SK-N-SH (cell line): Measurements from ENCODE around the gene PPP1R17. TPM values are rescaled to one million over a fixed set of nuclear protein-coding genes. Genes with fewer than 3 reads are reported as not detected.

Experiments used
- CTCF ChIA-PET: fragments of 300-600, 350-600 bp; formaldehyde crosslinking; extraction: SDS; loops from one replicate; lab custom pipeline; 2021; lab: Yijun Ruan, JAX
- POLR2A ChIA-PET: fragments of 350-600 bp; sonication (Branson Sonifier 250); formaldehyde crosslinking; extraction: SDS; loops from one replicate; lab custom pipeline; 2020; ENCODE audit warnings: antibody characterized with exemption, inconsistent platforms; lab: Yijun Ruan, JAX
- DNase-seq: peaks from one replicate; pipeline ENCODE4 v3.0.0; 2012
- H2AFZ ChIP-seq: fragments of 200-600 bp; sonication (generic); 2 replicates; pipeline ENCODE4 v1.8.1; 2016; ENCODE audit warnings: antibody characterized with exemption, mild to moderate bottlenecking, low read depth
- H3F3A ChIP-seq: fragments of 200-600 bp; sonication (generic); replicated peaks from 2 replicates; pipeline ENCODE3; 2016; ENCODE audit warnings: antibody characterized with exemption, mild to moderate bottlenecking; ENCODE audit not compliant: insufficient read depth
- H3K27ac ChIP-seq, 2 experiments: fragments of 200-500 bp in 1 of 2; fragments of 200-600 bp in 1 of 2; sonication (Bioruptor generic) in 1 of 2; sonication (generic), shearing (Covaris generic) in 1 of 2; 2 replicates each; pipeline versions ENCODE4 v1.5.1 to v1.6.1; 2014 to 2016; ENCODE audit warnings: low read depth in 2 of 2, inconsistent platforms in 1 of 2, low read length in 1 of 2, mild to moderate bottlenecking in 1 of 2, mixed read lengths in 1 of 2
- H3K27me3 ChIP-seq: fragments of 200-600 bp; sonication (generic), shearing (Covaris generic); 2 replicates; pipeline ENCODE4 v1.6.1; 2016; ENCODE audit warnings: mixed run types; ENCODE audit not compliant: insufficient read depth
- H3K36me3 ChIP-seq, 2 experiments: fragments of 200-500 bp in 1 of 2; fragments of 200-600 bp in 1 of 2; sonication (Bioruptor generic) in 1 of 2; sonication (generic) in 1 of 2; replicated peaks in 1 of 2; 2 replicates each; pipeline versions ENCODE3 to v1.5.1; 2014 to 2016; ENCODE audit warnings: low read length in 1 of 2, mild to moderate bottlenecking in 1 of 2; ENCODE audit not compliant: insufficient read depth in 2 of 2, control insufficient read depth in 1 of 2
- H3K4me1 ChIP-seq, 2 experiments: fragments of 200-500 bp in 1 of 2; fragments of 200-600 bp in 1 of 2; sonication (Bioruptor generic) in 1 of 2; sonication (generic), shearing (Covaris generic) in 1 of 2; 2 replicates each; pipeline versions ENCODE4 v1.5.1 to v1.6.1; 2014 to 2016; ENCODE audit warnings: low read depth in 1 of 2, low read length in 1 of 2, mixed run types in 1 of 2; ENCODE audit not compliant: insufficient read depth in 2 of 2, control insufficient read depth in 1 of 2
- H3K4me2 ChIP-seq: fragments of 200-600 bp; sonication (generic), shearing (Covaris generic); 2 replicates; pipeline ENCODE4 v1.6.1; 2017; ENCODE audit warnings: mixed run types
- H3K4me3 ChIP-seq, 2 experiments: fragments of 200-500 bp in 1 of 2; fragments of 200-600 bp in 1 of 2; sonication (Bioruptor generic) in 1 of 2; sonication (generic), shearing (Covaris generic) in 1 of 2; 2 replicates each; pipeline versions ENCODE4 v1.5.1 to v1.8.1; 2014 to 2016; ENCODE audit warnings: low read depth in 2 of 2, inconsistent platforms in 1 of 2, low read length in 1 of 2, mild to moderate bottlenecking in 1 of 2, mixed read lengths in 1 of 2, moderate library complexity in 1 of 2
- H3K79me2 ChIP-seq: fragments of 200-600 bp; sonication (generic); 2 replicates; pipeline ENCODE4 v1.8.1; 2017; ENCODE audit warnings: mild to moderate bottlenecking; ENCODE audit not compliant: insufficient read depth
- H3K9ac ChIP-seq: fragments of 200-600 bp; sonication (generic); 2 replicates; pipeline ENCODE4 v1.6.1; 2017; ENCODE audit warnings: mixed run types
- H3K9me2 ChIP-seq: fragments of 200-600 bp; sonication (generic); 2 replicates; pipeline ENCODE4 v1.6.1; 2017; ENCODE audit warnings: mixed run types
- H3K9me3 ChIP-seq: fragments of 200-600 bp; sonication (generic); 2 replicates; pipeline ENCODE4 v1.6.1; 2017; ENCODE audit warnings: mixed run types, mild to moderate bottlenecking, moderate library complexity
- H4K20me1 ChIP-seq: fragments of 200-600 bp; sonication (generic); 2 replicates; pipeline ENCODE4 v1.6.1; 2017; ENCODE audit warnings: mild to moderate bottlenecking, mixed run types; ENCODE audit not compliant: insufficient read depth
- ELF1 ChIP-seq: IDR thresholded peaks from 2 replicates; pipeline ENCODE4 v1.4.0; 2012
- EP300 ChIP-seq, 2 experiments: IDR thresholded peaks; 2 replicates each; pipeline versions ENCODE4 v1.4.0 to v1.6.1; 2012; ENCODE audit warnings: borderline replicate concordance in 1 of 2, low read depth in 1 of 2, low read length in 1 of 2
- EZH2phosphoT487 ChIP-seq: fragments of 200-600 bp; sonication (generic); IDR thresholded peaks from 2 replicates; pipeline ENCODE4 v1.6.1; 2017; ENCODE audit warnings: low read depth, mixed run types, mild to moderate bottlenecking, antibody characterized with exemption, moderate library complexity, borderline replicate concordance
- FOXJ3 ChIP-seq: sonication (generic); formaldehyde crosslinking; IDR thresholded peaks from 2 replicates; pipeline ENCODE4 v1.5.1; 2020; ENCODE audit warnings: mild to moderate bottlenecking, missing genetic modification reagents
- GABPA ChIP-seq: IDR thresholded peaks from 2 replicates; pipeline ENCODE4 v1.4.0; 2012; ENCODE audit warnings: low read depth, mild to moderate bottlenecking
- IRF3 ChIP-seq: fragments of 150-350 bp; IDR thresholded peaks from 2 replicates; pipeline ENCODE4 v1.6.1; 2016; ENCODE audit warnings: mild to moderate bottlenecking, low read depth, low read length
- JUND ChIP-seq: IDR thresholded peaks from 2 replicates; pipeline ENCODE4 v1.4.0; 2012
- NRF1 ChIP-seq: IDR thresholded peaks from 2 replicates; pipeline ENCODE4 v1.6.1; 2012; ENCODE audit warnings: low read depth, mild to moderate bottlenecking, low read length
- RAD21 ChIP-seq: IDR thresholded peaks from 2 replicates; pipeline ENCODE4 v1.6.1; 2012; ENCODE audit warnings: mild to moderate bottlenecking, low read length
- RCOR1 ChIP-seq: fragments of 150-350 bp; IDR thresholded peaks from 2 replicates; pipeline ENCODE4 v1.6.1; 2017; ENCODE audit warnings: antibody characterized with exemption, low read length
- RXRA ChIP-seq: IDR thresholded peaks from 2 replicates; pipeline ENCODE4 v1.4.0; 2012; ENCODE audit warnings: low read depth, mild to moderate bottlenecking, borderline replicate concordance
- TAF1 ChIP-seq: IDR thresholded peaks from 2 replicates; pipeline ENCODE4 v1.6.1; 2012; ENCODE audit warnings: low read depth, mild to moderate bottlenecking, low read length, moderate library complexity, borderline replicate concordance
- TCF12 ChIP-seq: IDR thresholded peaks from 2 replicates; pipeline ENCODE4 v1.4.0; 2012
- TEAD4 ChIP-seq: IDR thresholded peaks from 2 replicates; pipeline ENCODE4 v1.4.0; 2012; ENCODE audit warnings: mild to moderate bottlenecking, borderline replicate concordance; ENCODE audit not compliant: insufficient read depth
- USF2 ChIP-seq: fragments of 150-350 bp; IDR thresholded peaks from 2 replicates; pipeline ENCODE4 v1.6.1; 2017; ENCODE audit warnings: antibody characterized with exemption, low read length, low read depth, borderline replicate concordance
- YY1 ChIP-seq: IDR thresholded peaks from 2 replicates; pipeline ENCODE4 v1.4.0; 2012; ENCODE audit warnings: low read depth, mild to moderate bottlenecking
- ZBTB33 ChIP-seq: IDR thresholded peaks from 2 replicates; pipeline ENCODE4 v1.4.0; 2012; ENCODE audit warnings: low read depth, borderline replicate concordance
- WGBS: methylation state at CpG from one replicate; pipeline ENCODE4 v1.1.6; 2017; ENCODE audit warnings: low lambda C conversion rate; 5-methylcytosine and 5-hydroxymethylcytosine counted together
- polyA plus RNA-seq, 3 experiments: library from polyadenylated mRNA; depleted of rRNA; stranded (reverse); fragments of >200 nt; gene quantifications; 2 replicates each; pipeline ENCODE4 v1.2.3, GENCODE V29; 2012
- TF ChIP-seq, protein P1 (sequence below): fragments of 200-600 bp; sonication (generic); IDR thresholded peaks from 2 replicates; pipeline ENCODE4 v1.6.1; 2017; ENCODE audit warnings: antibody characterized with exemption, mild to moderate bottlenecking, moderate library complexity
- TF ChIP-seq, protein P2 (sequence below): IDR thresholded peaks from 2 replicates; pipeline ENCODE4; 2012
- TF ChIP-seq, protein P3 (sequence below): IDR thresholded peaks from 2 replicates; pipeline ENCODE4 v1.4.0; 2012; ENCODE audit warnings: low read depth

The PPP1R17 gene
- polyA plus RNA-seq, 1 of the 3 experiments (the other 2 are of a cell fraction) = not detected

GRCh38 chr7:31683445-31684225 lies 3.4 kb upstream of the PPP1R17 start:
- POLR2A ChIA-PET = no interaction called here
- H3K9ac ChIP-seq = no peak overlapping the region
- H3K36me3 ChIP-seq = no peaks in the 10 kb centered on the region
- H3K9me2 ChIP-seq = no peaks in the 10 kb centered on the region
- under 1% methylated on average over 5 of the region's 5 CpGs for WGBS
- H3K79me2 ChIP-seq = no peaks in the 10 kb centered on the region
- no peaks in the 10 kb centered on the region for H4K20me1 ChIP-seq
- DNase-seq = no peak
- H3F3A ChIP-seq = no peaks in the 10 kb centered on the region
- H3K4me3 ChIP-seq = no peak overlapping the region
- H3K27ac ChIP-seq = no peak overlapping the region
- CTCF ChIA-PET = no interaction called here
- TF ChIP-seq, protein P1, sequence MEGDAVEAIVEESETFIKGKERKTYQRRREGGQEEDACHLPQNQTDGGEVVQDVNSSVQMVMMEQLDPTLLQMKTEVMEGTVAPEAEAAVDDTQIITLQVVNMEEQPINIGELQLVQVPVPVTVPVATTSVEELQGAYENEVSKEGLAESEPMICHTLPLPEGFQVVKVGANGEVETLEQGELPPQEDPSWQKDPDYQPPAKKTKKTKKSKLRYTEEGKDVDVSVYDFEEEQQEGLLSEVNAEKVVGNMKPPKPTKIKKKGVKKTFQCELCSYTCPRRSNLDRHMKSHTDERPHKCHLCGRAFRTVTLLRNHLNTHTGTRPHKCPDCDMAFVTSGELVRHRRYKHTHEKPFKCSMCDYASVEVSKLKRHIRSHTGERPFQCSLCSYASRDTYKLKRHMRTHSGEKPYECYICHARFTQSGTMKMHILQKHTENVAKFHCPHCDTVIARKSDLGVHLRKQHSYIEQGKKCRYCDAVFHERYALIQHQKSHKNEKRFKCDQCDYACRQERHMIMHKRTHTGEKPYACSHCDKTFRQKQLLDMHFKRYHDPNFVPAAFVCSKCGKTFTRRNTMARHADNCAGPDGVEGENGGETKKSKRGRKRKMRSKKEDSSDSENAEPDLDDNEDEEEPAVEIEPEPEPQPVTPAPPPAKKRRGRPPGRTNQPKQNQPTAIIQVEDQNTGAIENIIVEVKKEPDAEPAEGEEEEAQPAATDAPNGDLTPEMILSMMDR = no peak
- no peak for TF ChIP-seq EZH2phosphoT487
- TF ChIP-seq, protein P2, sequence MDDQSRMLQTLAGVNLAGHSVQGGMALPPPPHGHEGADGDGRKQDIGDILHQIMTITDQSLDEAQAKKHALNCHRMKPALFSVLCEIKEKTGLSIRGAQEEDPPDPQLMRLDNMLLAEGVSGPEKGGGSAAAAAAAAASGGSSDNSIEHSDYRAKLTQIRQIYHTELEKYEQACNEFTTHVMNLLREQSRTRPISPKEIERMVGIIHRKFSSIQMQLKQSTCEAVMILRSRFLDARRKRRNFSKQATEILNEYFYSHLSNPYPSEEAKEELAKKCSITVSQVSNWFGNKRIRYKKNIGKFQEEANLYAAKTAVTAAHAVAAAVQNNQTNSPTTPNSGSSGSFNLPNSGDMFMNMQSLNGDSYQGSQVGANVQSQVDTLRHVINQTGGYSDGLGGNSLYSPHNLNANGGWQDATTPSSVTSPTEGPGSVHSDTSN = no peak
- TF ChIP-seq RXRA = no peak
- TF ChIP-seq TCF12 = no peak
- no peak for TF ChIP-seq JUND
- no peak for TF ChIP-seq USF2
- no peak for TF ChIP-seq NRF1
- no peak for TF ChIP-seq ZBTB33
- TF ChIP-seq RAD21 = no peak
- TF ChIP-seq RCOR1 = no peak
- no peak for TF ChIP-seq YY1
- no peak for TF ChIP-seq TEAD4
- TF ChIP-seq EP300 (IDR thresholded peaks at IDR 0.05; ENCODE audit: borderline replicate concordance in 1 of 2, low read depth in 1 of 2, low read length in 1 of 2) = no peak
- TF ChIP-seq, protein P3, sequence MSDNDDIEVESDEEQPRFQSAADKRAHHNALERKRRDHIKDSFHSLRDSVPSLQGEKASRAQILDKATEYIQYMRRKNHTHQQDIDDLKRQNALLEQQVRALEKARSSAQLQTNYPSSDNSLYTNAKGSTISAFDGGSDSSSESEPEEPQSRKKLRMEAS = no peak
- TF ChIP-seq TAF1 = no peak
- no peak for TF ChIP-seq FOXJ3 (CRISPR knock-in tag)
- no peak for TF ChIP-seq ELF1
- no peak for TF ChIP-seq GABPA
- no peak for TF ChIP-seq IRF3
- TF ChIP-seq, all 33 proteins: peak for 0
- Histone ChIP-seq H2AFZ (no peak overlapping the region), H3K4me2 (no peak overlapping the region), H3K9me3 (no peaks in the 10 kb centered on the region), H3K27me3 (peaks cover 15% of the 10 kb centered on the region; the same call in 1 of the 2 replicates), H3K4me1 (no peaks in the 10 kb centered on the region)
